GM21737 (cell line): Measurements from ENCODE around the gene SCN4B.

ENCODE experiments used
- ATAC-seq: cut with Tn5 transposase; IDR thresholded peaks from one replicate; pipeline ENCODE4 v1.9.1; 2021; ENCODE audit warnings: mild to moderate bottlenecking, moderate library complexity; ENCODE audit not compliant: unreplicated experiment

The SCN4B gene

DNA sequence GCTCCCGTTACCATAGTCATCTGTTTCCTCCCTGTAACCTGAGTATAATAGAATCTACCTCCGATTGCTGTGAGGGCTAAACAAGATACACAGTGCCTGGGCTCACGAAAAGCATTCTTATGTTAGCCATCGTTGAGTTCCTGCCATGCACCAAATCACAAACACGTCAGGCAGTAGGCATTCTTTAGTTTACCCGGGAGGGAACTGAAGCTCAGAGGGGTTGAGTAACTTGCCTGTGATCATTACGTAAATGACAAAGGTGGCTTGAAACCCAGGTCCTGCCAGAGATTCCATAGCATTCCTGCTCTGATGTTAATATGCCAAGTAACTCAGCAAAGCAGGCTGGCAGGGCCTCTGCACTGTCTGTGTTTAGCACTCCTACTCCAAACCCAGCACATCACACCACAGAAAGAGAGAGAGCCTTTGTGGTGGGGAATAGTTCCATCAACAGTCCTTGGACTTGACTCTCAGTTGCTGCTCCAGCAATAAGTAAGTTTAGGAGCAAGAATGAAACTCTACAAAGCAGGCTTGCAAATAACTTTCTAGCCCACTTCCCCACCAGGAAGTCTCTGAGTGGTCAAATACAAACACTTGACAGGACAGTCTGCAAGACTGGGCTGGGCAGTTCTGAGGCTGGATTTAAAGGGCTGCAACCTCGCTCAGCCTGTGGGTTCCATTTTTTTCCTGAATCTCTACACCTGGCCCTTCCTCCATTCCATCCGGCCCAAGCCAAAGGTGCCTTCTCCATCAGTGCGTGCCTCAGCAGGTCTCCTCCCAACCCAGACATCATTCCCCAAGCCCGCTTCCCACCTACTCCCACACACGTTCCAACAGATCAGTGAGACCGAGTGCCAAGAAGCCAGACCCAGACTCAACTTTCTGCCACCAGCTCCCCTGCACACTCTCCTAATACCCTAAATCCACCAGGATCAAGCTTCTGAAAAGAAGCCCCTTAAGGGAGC lies 22.7 kb upstream of the SCN4B start:
- no peak for ATAC-seq

- ATAC-seq, result no peak
Measured at GRCh38 chr11:118174006-118174567, 21.5 kb upstream of the SCN4B start.

DNA sequence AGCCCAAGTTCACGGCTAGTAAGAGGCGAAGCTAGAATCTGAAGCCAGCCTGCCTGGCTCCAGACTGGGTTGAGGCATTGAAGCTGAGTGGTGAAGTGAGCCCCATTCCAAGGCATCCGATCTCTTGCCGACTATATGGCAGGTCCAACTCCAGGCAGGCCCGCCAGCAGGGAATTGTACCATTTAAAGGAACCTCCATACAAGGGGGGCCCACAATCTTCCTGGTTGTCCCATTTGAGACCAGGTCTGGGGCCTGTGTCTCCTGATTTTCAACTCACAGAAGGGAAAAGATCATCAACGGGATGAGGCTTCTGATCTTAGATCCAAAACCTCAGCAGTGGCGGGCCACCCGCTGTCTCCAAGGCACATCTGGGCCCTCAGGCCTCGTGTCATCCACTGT lies 19.7 kb upstream of the SCN4B start:
- no peak for ATAC-seq

- ATAC-seq, result no peak
Measured at GRCh38 chr11:118171269-118172062, 18.8 kb upstream of the SCN4B start.

- ATAC-seq, result no peak
Measured at GRCh38 chr11:118170882-118171268, 18.3 kb upstream of the SCN4B start.

DNA sequence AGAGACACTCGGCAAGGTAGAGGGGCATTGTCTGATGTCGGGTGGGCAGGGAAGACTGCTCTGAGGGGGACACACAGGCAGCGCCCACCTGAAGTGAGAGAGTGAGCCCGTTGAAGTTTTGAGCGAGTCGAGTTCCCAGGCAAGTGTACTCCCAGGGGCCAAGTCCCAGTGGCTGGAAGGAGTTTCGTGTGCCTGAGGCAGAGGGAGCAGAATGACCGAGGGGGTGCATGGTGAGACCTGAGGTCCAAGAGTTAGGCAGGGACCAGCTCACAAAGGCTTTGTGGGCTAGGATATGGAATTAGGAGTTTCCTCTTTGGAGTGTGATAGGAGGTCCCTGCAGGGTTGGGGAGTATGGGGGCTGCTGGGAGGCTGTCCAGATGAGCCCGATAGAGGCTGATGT lies 17.6 kb upstream of the SCN4B start:
- no peak for ATAC-seq

DNA sequence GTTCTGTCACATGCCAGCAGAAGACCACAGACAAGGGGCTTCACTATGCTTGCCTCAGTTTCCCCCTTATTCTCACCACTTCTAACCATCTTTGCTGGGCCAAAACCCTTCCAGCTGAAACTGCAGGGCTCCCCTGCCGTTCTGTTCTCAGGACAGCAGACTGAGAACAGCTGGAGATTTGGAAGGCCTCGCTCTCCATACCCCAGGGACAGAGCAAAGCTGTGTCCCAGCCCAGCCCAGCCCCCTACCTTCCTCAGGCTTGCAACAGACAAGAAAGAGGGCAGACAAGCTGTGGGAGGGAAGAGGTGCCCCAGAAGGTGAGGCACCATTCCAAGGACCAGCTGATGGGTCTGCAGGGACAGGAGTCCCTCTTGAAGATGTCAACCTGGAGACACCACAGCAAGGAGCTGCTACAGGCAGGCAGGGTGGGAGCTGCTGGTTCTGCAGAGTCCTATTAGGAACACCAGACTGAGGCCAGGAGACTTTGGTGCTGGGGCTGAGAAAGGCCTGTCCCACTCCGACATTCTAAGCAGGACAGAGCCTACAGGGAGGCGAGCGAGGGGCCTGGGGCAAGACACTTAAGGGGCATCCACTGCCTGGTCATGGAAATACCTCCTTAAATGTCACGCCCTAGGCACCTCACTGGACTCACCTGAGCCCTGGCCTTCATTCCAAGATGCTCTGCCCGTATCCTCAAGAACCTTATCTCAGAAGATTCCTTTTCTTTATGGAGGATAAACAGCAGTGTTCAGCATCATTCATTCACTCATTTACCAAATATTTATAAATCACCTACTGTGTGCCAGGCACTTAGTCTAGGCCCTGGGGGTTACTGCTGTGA lies 16.9 kb upstream of the SCN4B start:
- ATAC-seq, result no peak

- no peak for ATAC-seq
Measured at GRCh38 chr11:118168751-118169150, 16.1 kb upstream of the SCN4B start.

GRCh38 chr11:118168316-118168715 lies 15.7 kb upstream of the SCN4B start:
- ATAC-seq, result no peak

DNA sequence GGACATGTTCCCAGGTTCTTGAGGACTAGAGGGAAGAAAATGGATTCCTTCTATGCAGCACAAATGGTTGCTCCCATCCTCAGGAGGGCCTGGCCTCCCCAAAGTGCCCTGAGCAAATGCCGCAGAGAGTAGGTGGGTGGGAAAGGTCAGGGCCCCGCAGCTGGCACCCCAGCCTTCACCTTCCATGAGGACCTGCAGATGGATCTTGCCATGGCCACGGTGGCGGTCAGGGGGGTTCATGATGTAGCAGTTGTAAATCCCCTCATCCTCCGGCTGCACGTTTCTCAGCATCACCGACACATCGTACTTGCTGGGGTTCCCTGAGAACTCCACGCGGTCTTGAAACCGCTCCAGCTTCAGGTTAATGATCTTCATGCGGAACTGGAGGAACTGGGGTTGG lies 15.3 kb upstream of the SCN4B start:
- ATAC-seq, result no peak

- ATAC-seq, result no peak
Measured at GRCh38 chr11:118167253-118167652, 14.6 kb upstream of the SCN4B start.

GRCh38 chr11:118166641-118167040 lies 14.0 kb upstream of the SCN4B start:
- no peak for ATAC-seq

- no peak for ATAC-seq
Measured at GRCh38 chr11:118164885-118165284, 12.3 kb upstream of the SCN4B start.

DNA sequence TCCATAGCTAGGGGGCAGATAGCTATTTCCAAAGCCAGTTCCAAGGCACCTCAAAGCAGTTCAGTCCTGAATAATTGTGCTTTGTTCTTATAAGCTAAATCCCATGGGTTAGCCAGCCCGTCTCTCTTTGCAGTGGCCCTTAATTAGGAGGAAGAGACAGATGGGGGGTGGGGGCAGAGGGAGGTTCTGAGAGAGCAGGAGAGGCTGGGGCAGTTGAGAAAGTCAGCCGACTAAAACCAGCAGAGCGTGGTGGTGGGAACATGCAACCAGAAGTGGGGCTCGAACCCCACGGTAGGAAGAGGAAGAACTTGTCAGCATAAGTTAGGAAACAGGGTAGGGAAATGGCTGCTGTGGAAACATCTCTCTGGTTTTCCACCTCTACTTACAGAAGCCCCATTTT lies 10.9 kb upstream of the SCN4B start:
- ATAC-seq, result no peak

DNA sequence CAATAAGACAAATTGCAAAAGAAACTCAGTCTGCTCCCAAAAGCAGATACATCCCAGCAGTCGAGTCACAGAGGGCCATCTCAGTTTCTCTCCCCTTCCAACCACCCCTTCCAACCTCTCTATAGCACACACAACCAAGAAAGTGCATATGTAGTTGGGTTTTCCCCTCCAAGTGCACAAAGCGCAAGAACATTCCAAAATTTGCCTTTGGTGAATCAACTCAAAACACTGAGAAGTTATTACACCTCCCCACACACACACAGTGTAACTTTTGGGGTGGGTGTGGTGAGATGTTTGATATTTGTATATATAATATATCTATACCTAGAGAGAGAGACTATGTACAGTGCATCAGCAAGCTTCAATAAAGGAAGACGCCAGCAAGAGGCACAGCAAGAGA lies 10.2 kb upstream of the SCN4B start:
- no peak for ATAC-seq

- no peak for ATAC-seq
Measured at GRCh38 chr11:118161786-118162185, 9.2 kb upstream of the SCN4B start.

- no peak for ATAC-seq
Measured at GRCh38 chr11:118157186-118157895, 4.7 kb upstream of the SCN4B start.

DNA sequence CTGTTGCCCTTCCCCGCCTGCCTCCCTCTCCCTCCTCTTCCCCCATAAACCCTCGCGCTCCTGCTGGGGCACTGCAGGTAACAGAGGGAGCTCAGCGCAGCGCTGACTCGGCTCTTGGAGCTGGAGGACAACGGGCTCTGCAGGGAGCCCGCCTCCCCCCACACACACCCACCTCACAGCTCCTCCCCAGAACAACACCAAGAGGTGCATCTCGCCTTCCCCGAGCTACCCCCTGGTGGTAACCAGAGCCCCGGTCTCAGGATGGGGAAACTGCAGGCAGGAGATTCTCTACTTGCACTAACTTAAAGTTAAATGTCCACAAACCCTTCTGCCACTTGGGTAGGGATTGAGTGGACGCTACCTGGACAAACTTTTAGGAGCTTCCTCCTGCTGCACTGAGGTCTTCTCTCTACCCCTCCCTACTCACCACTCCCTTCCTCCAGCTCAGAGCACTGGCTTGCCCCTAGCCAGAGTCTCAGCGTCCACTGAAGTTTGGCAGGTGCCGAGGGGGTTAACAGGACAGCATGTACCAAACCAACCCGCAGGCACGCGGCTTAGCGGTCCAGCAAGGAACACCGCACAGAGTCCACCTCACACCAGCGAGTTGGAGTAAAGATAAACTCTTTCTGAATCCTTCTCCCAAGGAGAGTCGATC lies 4.0 kb upstream of the SCN4B start:
- no peak for ATAC-seq

GRCh38 chr11:118155776-118156530 lies 3.3 kb upstream of the SCN4B start:
- no peak for ATAC-seq
